Measurements from ENCODE around the gene RALGPS2. TPM values are rescaled to one million over a fixed set of nuclear protein-coding genes. Genes with fewer than 3 reads are reported as not detected.

The RALGPS2 gene
- total and polyA plus RNA-seq, 2 of the 13 experiments (the other 11 are each of a cell fraction or from before 2014, with no cell fraction given), result 15.6 to 36.0 TPM

- TF ChIP-seq MXI1 (IDR thresholded peaks at IDR 0.05; ENCODE audit: borderline replicate concordance, low read depth, low read length) (no peak), ZNF652 (CRISPR knock-in tag; IDR thresholded peaks at IDR 0.05; ENCODE audit: borderline replicate concordance, low read depth) (peak; percentile 34; the same call in 1 of the 2 replicates), CCAR2 (optimal IDR thresholded peaks at IDR 0.05; ENCODE audit: low read depth, low read length) (no peak), RXRA (CRISPR knock-in tag; IDR thresholded peaks at IDR 0.05) (no peak), HNRNPUL1 (IDR thresholded peaks at IDR 0.05; ENCODE audit: low read depth, low read length) (no peak), GZF1 (CRISPR knock-in tag; IDR thresholded peaks at IDR 0.05) (no peak), ZMYM4 (CRISPR knock-in tag; IDR thresholded peaks at IDR 0.05) (peak; percentile 44; the same call in 1 of the 2 replicates), HOXA5 (CRISPR knock-in tag; IDR thresholded peaks at IDR 0.05) (no peak), PRDM10 (CRISPR knock-in tag; IDR thresholded peaks at IDR 0.05; ENCODE audit: low read depth) (no peak), ZNF570 (CRISPR knock-in tag; IDR thresholded peaks at IDR 0.05; ENCODE audit: borderline replicate concordance) (no peak), TEF (CRISPR knock-in tag; IDR thresholded peaks at IDR 0.05) (0 out of 2 replicates have a peak, but pooled peaks have one; percentile 10), MTF1 (CRISPR knock-in tag; IDR thresholded peaks at IDR 0.05) (no peak), ETV5 (CRISPR knock-in tag; IDR thresholded peaks at IDR 0.05; ENCODE audit: borderline replicate concordance) (no peak; the same call in 1 of the 2 replicates), PITX1 (CRISPR knock-in tag; IDR thresholded peaks at IDR 0.05) (peak; percentile 84), LRRFIP1 (CRISPR knock-in tag; conservative IDR thresholded peaks at IDR 0.05) (no peak), SMC3 (IDR thresholded peaks at IDR 0.05; ENCODE audit: low read length) (no peak), PHF21A (CRISPR knock-in tag; IDR thresholded peaks at IDR 0.05) (0 out of 2 replicates have a peak, but pooled peaks have one; percentile 25), RBM39 (IDR thresholded peaks at IDR 0.05; ENCODE audit: low read depth, low read length, poor library complexity, severe bottlenecking) (no peak), FIP1L1 (IDR thresholded peaks at IDR 0.05; ENCODE audit: borderline replicate concordance, insufficient read depth, low read depth, low read length) (no peak), ZBTB42 (CRISPR knock-in tag; IDR thresholded peaks at IDR 0.05) (no peak), DNMT1 (CRISPR knock-in tag; IDR thresholded peaks at IDR 0.05) (no peak), SMARCE1 (IDR thresholded peaks at IDR 0.05; ENCODE audit: borderline replicate concordance) (no peak), ARNTL (CRISPR knock-in tag; IDR thresholded peaks at IDR 0.05) (no peak), SMAD1 (CRISPR knock-in tag; IDR thresholded peaks at IDR 0.05; ENCODE audit: borderline replicate concordance, low read depth) (no peak)
These were observed 194.5 kb downstream of the RALGPS2 start (continued) for GRCh38 chr1:178919581-178919980.

Measured in HepG2 (cell line).